HG03045 (cell line): ENCODE measurements around the gene DISP3.

Experiments used
- ATAC-seq: cut with Tn5 transposase; IDR thresholded peaks from one replicate; pipeline ENCODE4 v1.9.1; 2021; ENCODE audit warnings: mild to moderate bottlenecking, moderate library complexity; ENCODE audit not compliant: unreplicated experiment

The DISP3 gene

GRCh38 chr1:11483581-11484320 is 4.8 kb downstream of the DISP3 start:
- ATAC-seq, result no peak

GRCh38 chr1:11484321-11484655 is 5.3 kb downstream of the DISP3 start:
- ATAC-seq, result no peak

- no peak for ATAC-seq
Measured at GRCh38 chr1:11485191-11485590, 6.2 kb downstream of the DISP3 start.

- ATAC-seq, result no peak
Measured at GRCh38 chr1:11486231-11487009, 7.5 kb downstream of the DISP3 start.

- no peak for ATAC-seq
Measured at GRCh38 chr1:11487196-11487751, 8.3 kb downstream of the DISP3 start.

GRCh38 chr1:11488201-11488770 is 9.3 kb downstream of the DISP3 start:
- ATAC-seq, result no peak

- no peak for ATAC-seq
Measured at GRCh38 chr1:11488966-11489625, 10.1 kb downstream of the DISP3 start.

- ATAC-seq, result no peak
Measured at GRCh38 chr1:11492235-11492634, 13.3 kb downstream of the DISP3 start.

GRCh38 chr1:11493972-11494655 is 15.2 kb downstream of the DISP3 start:
- no peak for ATAC-seq

GRCh38 chr1:11494771-11495170 is 15.8 kb downstream of the DISP3 start:
- ATAC-seq, result no peak

GRCh38 chr1:11495579-11495978 is 16.6 kb downstream of the DISP3 start:
- no peak for ATAC-seq

GRCh38 chr1:11496551-11497080 is 17.7 kb downstream of the DISP3 start:
- ATAC-seq, result no peak

GRCh38 chr1:11498956-11499594 is 20.1 kb downstream of the DISP3 start:
- no peak for ATAC-seq

- no peak for ATAC-seq
Measured at GRCh38 chr1:11499601-11500331, 20.8 kb downstream of the DISP3 start.

- ATAC-seq, result no peak
Measured at GRCh38 chr1:11500881-11501280, 21.9 kb downstream of the DISP3 start.

- no peak for ATAC-seq
Measured at GRCh38 chr1:11501491-11501897, 22.5 kb downstream of the DISP3 start.

- ATAC-seq, result no peak
Measured at GRCh38 chr1:11501906-11502485, 23.0 kb downstream of the DISP3 start.

- no peak for ATAC-seq
Measured at GRCh38 chr1:11502516-11502915, 23.6 kb downstream of the DISP3 start.

GRCh38 chr1:11504599-11504998 is 25.6 kb downstream of the DISP3 start:
- no peak for ATAC-seq
